Loucy (cell line): Measurements from ENCODE around the gene OR1N2.
"Not testable (repeated sequence)": the region's sequence is repeated elsewhere in the genome, so short reads cannot be mapped to it uniquely, and the experiment has no call there.

Source experiments
- CTCF ChIP-seq: fragments of 200-600 bp; sonication (generic); conservative IDR thresholded peaks from 2 replicates; pipeline ENCODE4 v1.5.1; 2014; ENCODE audit warnings: mild to moderate bottlenecking, antibody characterized with exemption, low read length
- EZH2phosphoT487 ChIP-seq: fragments of 200-600 bp; IDR thresholded peaks from 2 replicates; pipeline ENCODE4 v1.6.1; 2018; ENCODE audit warnings: antibody characterized with exemption, mild to moderate bottlenecking, moderate library complexity, borderline replicate concordance

GRCh38 chr9:122537066-122537465 is 15.8 kb upstream of the OR1N2 start:
- not testable (repeated sequence) for TF ChIP-seq EZH2phosphoT487, CTCF
